HG03439 (cell line): ENCODE data around the gene ZNF804A.
"Not testable (repeated sequence)": the region's sequence is repeated elsewhere in the genome, so short reads cannot be mapped to it uniquely, and the experiment has no call there.

ENCODE experiments used
- ATAC-seq: cut with Tn5 transposase; IDR thresholded peaks from one replicate; pipeline ENCODE4 v1.9.1; 2021; ENCODE audit warnings: mild to moderate bottlenecking, moderate library complexity; ENCODE audit not compliant: unreplicated experiment

ZNF804A gene

GRCh38 chr2:184814421-184814820 is 216.1 kb downstream of the ZNF804A start:
- ATAC-seq, result no peak

- ATAC-seq, result no peak
Measured at GRCh38 chr2:184815824-184816223, 217.5 kb downstream of the ZNF804A start.

- ATAC-seq, result no peak
Measured at GRCh38 chr2:184824597-184824996, 226.3 kb downstream of the ZNF804A start.

- ATAC-seq, result no peak
Measured at GRCh38 chr2:184830531-184830930, 232.2 kb downstream of the ZNF804A start.

GRCh38 chr2:184834699-184835397 is 236.5 kb downstream of the ZNF804A start:
- no peak for ATAC-seq

- no peak for ATAC-seq
Measured at GRCh38 chr2:184835398-184835715, 237.0 kb downstream of the ZNF804A start.

GRCh38 chr2:184847331-184847730 is 249.0 kb downstream of the ZNF804A start:
- ATAC-seq, result no peak

GRCh38 chr2:184849516-184849915 is 251.2 kb downstream of the ZNF804A start:
- no peak for ATAC-seq

- ATAC-seq, result no peak
Measured at GRCh38 chr2:184851576-184851975, 253.2 kb downstream of the ZNF804A start.

GRCh38 chr2:184859187-184859586 is 260.9 kb downstream of the ZNF804A start:
- ATAC-seq, result no peak

- no peak for ATAC-seq
Measured at GRCh38 chr2:184860744-184861143, 262.4 kb downstream of the ZNF804A start.

GRCh38 chr2:184875212-184875611 is 276.9 kb downstream of the ZNF804A start:
- no peak for ATAC-seq

GRCh38 chr2:184875911-184876310 is 277.6 kb downstream of the ZNF804A start:
- ATAC-seq, result no peak

- no peak for ATAC-seq
Measured at GRCh38 chr2:184877909-184878308, 279.6 kb downstream of the ZNF804A start.

GRCh38 chr2:184879671-184880070 is 281.3 kb downstream of the ZNF804A start:
- no peak for ATAC-seq

- not testable (repeated sequence) for ATAC-seq
Measured at GRCh38 chr2:184886585-184886984, 288.3 kb downstream of the ZNF804A start.

GRCh38 chr2:184890311-184890710 is 292.0 kb downstream of the ZNF804A start:
- no peak for ATAC-seq

- ATAC-seq, result no peak
Measured at GRCh38 chr2:184904991-184905390, 306.7 kb downstream of the ZNF804A start.

- ATAC-seq, result no peak
Measured at GRCh38 chr2:184906160-184906559, 307.8 kb downstream of the ZNF804A start.

- ATAC-seq, result no peak
Measured at GRCh38 chr2:184906709-184907108, 308.4 kb downstream of the ZNF804A start.

- ATAC-seq, result no peak
Measured at GRCh38 chr2:184908966-184909365, 310.6 kb downstream of the ZNF804A start.

GRCh38 chr2:184920451-184920965 is 322.2 kb downstream of the ZNF804A start:
- ATAC-seq, result no peak

- no peak for ATAC-seq
Measured at GRCh38 chr2:184921676-184922075, 323.3 kb downstream of the ZNF804A start.
